Kidney glomerular epithelial cell (primary cell): Measurements from ENCODE around the gene DGKG.

Experiments used
- DNase-seq: peaks from one replicate; lab custom pipeline; 2025; lab: John Stamatoyannopoulos, UW

Gene DGKG

GRCh38 chr3:186367631-186368030 lies 5.6 kb upstream of the DGKG start:
- no peak for DNase-seq

GRCh38 chr3:186366206-186366605 lies 4.2 kb upstream of the DGKG start:
- no peak for DNase-seq

- no peak for DNase-seq
Observed at GRCh38 chr3:186365202-186365974, 3.4 kb upstream of the DGKG start.

GRCh38 chr3:186362988-186363387 lies 954 bp upstream of the DGKG start:
- no peak for DNase-seq

GRCh38 chr3:186362537-186362842 lies 456 bp upstream of the DGKG start:
- DNase-seq = no peak

- DNase-seq = no peak
Observed at GRCh38 chr3:186361246-186361761, 730 bp downstream of the DGKG start.

GRCh38 chr3:186360779-186361178 lies 1.3 kb downstream of the DGKG start:
- DNase-seq = no peak

GRCh38 chr3:186359078-186359477 lies 3.0 kb downstream of the DGKG start:
- DNase-seq = no peak

- no peak for DNase-seq
Observed at GRCh38 chr3:186356152-186356551, 5.9 kb downstream of the DGKG start.

- DNase-seq = no peak
Observed at GRCh38 chr3:186354100-186354499, 7.9 kb downstream of the DGKG start.

- DNase-seq = no peak
Observed at GRCh38 chr3:186352369-186352768, 9.7 kb downstream of the DGKG start.

GRCh38 chr3:186342197-186342596 lies 19.8 kb downstream of the DGKG start:
- DNase-seq = no peak

- DNase-seq = peak; percentile 30
Observed at GRCh38 chr3:186340204-186340603, 21.8 kb downstream of the DGKG start.

- DNase-seq = no peak
Observed at GRCh38 chr3:186339180-186339918, 22.7 kb downstream of the DGKG start.

GRCh38 chr3:186333256-186333655 lies 28.8 kb downstream of the DGKG start:
- no peak for DNase-seq

- DNase-seq = no peak
Observed at GRCh38 chr3:186330772-186331460, 31.1 kb downstream of the DGKG start.

- DNase-seq = no peak
Observed at GRCh38 chr3:186329589-186329988, 32.4 kb downstream of the DGKG start.

GRCh38 chr3:186327912-186328487 lies 34.0 kb downstream of the DGKG start:
- no peak for DNase-seq

- no peak for DNase-seq
Observed at GRCh38 chr3:186322761-186323160, 39.3 kb downstream of the DGKG start.

GRCh38 chr3:186321746-186322145 lies 40.3 kb downstream of the DGKG start:
- no peak for DNase-seq

- no peak for DNase-seq
Observed at GRCh38 chr3:186320862-186321568, 41.0 kb downstream of the DGKG start.

- no peak for DNase-seq
Observed at GRCh38 chr3:186319945-186320344, 42.1 kb downstream of the DGKG start.
